K562 (cell line): ENCODE data around the gene VPS26A. TPM values are rescaled to one million over a fixed set of nuclear protein-coding genes. Genes with fewer than 3 reads are reported as not detected.

ENCODE experiments used
- BRD9 ChIP-seq: fragments of 450-650 bp; IDR thresholded peaks from 2 replicates; pipeline ENCODE4 v1.6.1; 2018; ENCODE audit warnings: low read depth; ENCODE audit not compliant: partially characterized antibody
- EP400 ChIP-seq: fragments of 450-650 bp; IDR thresholded peaks from 2 replicates; pipeline ENCODE4 v1.6.1; 2017; ENCODE audit warnings: antibody characterized with exemption, mild to moderate bottlenecking, moderate library complexity
- FOXM1 ChIP-seq, 2 experiments: fragments of 450-650 bp in 1 of 2; sonication (generic) in 1 of 2; formaldehyde crosslinking in 1 of 2; IDR thresholded peaks; 2 replicates each; pipeline versions ENCODE4 v1.6.1 to v1.9.0; 2017 to 2022; ENCODE audit warnings: low read depth in 2 of 2, mild to moderate bottlenecking in 2 of 2, missing genetic modification reagents in 1 of 2, moderate library complexity in 1 of 2
- HDAC2 ChIP-seq: fragments of 450-650 bp; IDR thresholded peaks from 2 replicates; pipeline ENCODE4 v1.6.1; 2016; ENCODE audit warnings: mild to moderate bottlenecking
- HDAC8 ChIP-seq: fragments of 450-650 bp; IDR thresholded peaks from 2 replicates; pipeline ENCODE4 v1.6.1; 2016; ENCODE audit warnings: mild to moderate bottlenecking, missing genetic modification characterization, moderate library complexity, missing compliant biosample characterization
- MEIS2 ChIP-seq: fragments of 450-650 bp; IDR thresholded peaks from 2 replicates; pipeline ENCODE4 v1.6.1; 2014; ENCODE audit warnings: mild to moderate bottlenecking; ENCODE audit not compliant: partially characterized antibody
- POLR2A ChIP-seq: fragments of 450-650 bp; conservative IDR thresholded peaks from 2 replicates; pipeline ENCODE4 v1.6.1; 2016
- POLR2B ChIP-seq: fragments of 450-650 bp; IDR thresholded peaks from 2 replicates; pipeline ENCODE4 v1.6.1; 2018; ENCODE audit warnings: low read depth; ENCODE audit not compliant: partially characterized antibody
- ZZZ3 ChIP-seq: fragments of 450-650 bp; IDR thresholded peaks from 2 replicates; pipeline ENCODE4 v1.6.1; 2016; ENCODE audit warnings: antibody characterized with exemption, mild to moderate bottlenecking, moderate library complexity
- polyA plus RNA-seq, 8 experiments: library from polyadenylated mRNA; depleted of rRNA in 4 of 8; stranded (reverse) in 5 of 8; unstranded in 3 of 8; fragments of >200 nt; fragmentation: Nextera tagmentation in 2 of 8; fragmentation: Illumina TruSeq in 1 of 8; extraction: Ambion mirVana in 2 of 8; extraction: Trizol in 1 of 8; gene quantifications; 2 replicates each; pipeline versions ENCODE4 v1.2.1 to v1.2.3, GENCODE V29; 2011 to 2014; ENCODE audit warnings: inconsistent platforms in 1 of 8, missing spikeins in 1 of 8
- total RNA-seq, 7 experiments: library from RNA; depleted of rRNA in 6 of 7; stranded (reverse); fragments of >200 nt in 6 of 7; fragmentation: Illumina TruSeq in 2 of 7; extraction: Trizol in 2 of 7; gene quantifications; 2 replicates each; pipeline versions ENCODE4 v1.2.1 to v1.2.3, GENCODE V29; 2011 to 2021; ENCODE audit warnings: low replicate concordance in 1 of 7
- TF ChIP-seq, protein P1 (sequence below), 2 experiments: fragments of 450-650 bp; IDR thresholded peaks; 2 replicates each; pipeline ENCODE4 v1.6.1; 2018; ENCODE audit warnings: mild to moderate bottlenecking in 2 of 2, low read depth in 1 of 2; ENCODE audit not compliant: partially characterized antibody in 2 of 2
- TF ChIP-seq, protein P2 (sequence below): fragments of 450-650 bp; IDR thresholded peaks from 2 replicates; pipeline ENCODE4 v1.6.1; 2017; ENCODE audit warnings: antibody characterized with exemption
- TF ChIP-seq, protein P3 (sequence below): fragments of 450-650 bp; conservative IDR thresholded peaks from 2 replicates; pipeline ENCODE4 v1.6.1; 2016; ENCODE audit warnings: missing genetic modification characterization, low read depth, mild to moderate bottlenecking, missing compliant biosample characterization, moderate library complexity
- TF ChIP-seq, protein P4 (sequence below): fragments of 250-450 bp; sonication (Bioruptor Pico); IDR thresholded peaks from 2 replicates; pipeline ENCODE4 v1.5.0; 2022; ENCODE audit warnings: mild to moderate bottlenecking
- TF ChIP-seq, protein P5 (sequence below), 2 experiments: fragments of 450-650 bp; IDR thresholded peaks; 2 replicates each; pipeline ENCODE4 v1.6.1; 2016

VPS26A gene
- total and polyA plus RNA-seq, 9 of the 15 experiments (the other 6 are each of a cell fraction or from before 2014, with no cell fraction given) = 47.1 to 137 (median 69.3) TPM

DNA sequence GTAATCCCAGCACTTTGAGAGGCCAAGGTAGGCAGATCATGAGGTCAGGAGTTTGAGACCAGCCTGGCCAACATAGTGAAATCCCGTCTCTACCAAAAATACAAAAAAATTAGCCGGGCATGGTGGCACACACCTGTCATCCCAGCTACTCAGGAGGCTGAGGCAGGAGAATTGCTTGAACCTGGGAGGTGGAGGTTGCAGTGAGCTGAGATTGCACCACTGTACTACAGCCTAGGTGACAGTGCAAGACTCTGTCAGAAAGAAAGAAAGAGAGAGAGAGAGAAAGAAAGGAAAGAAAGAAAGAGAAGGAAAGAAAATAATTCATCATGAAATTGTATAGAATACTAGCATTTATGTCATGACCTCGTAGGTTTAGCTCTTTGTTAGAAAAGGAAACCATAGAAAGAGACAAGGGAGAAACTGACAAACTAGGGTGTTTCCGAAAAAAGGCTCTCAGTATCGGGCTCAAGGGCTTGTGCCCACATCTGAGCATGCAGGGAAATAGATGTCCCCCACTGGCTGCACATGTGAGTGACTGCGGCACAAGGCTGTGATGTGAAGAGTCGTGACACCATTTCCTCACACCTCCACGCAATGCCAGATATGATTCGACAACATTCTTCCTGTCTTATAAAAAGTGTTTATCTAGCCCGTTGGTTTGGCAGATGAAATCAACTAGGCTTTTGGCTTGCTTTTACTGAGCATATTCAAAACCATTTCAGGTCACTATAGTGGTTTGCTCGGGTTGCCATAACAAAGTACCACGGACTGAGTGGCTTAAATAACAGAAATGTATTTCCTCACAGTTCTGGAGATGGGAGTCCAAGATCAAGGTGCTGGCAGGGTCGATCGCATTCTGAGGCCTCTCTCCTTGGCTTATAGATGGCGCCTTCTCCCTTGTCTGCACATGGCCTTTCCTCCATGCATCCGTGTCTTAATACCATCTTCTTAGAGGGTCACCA lies 34.1 kb upstream of the VPS26A start (continued):
- TF ChIP-seq, protein P1, sequence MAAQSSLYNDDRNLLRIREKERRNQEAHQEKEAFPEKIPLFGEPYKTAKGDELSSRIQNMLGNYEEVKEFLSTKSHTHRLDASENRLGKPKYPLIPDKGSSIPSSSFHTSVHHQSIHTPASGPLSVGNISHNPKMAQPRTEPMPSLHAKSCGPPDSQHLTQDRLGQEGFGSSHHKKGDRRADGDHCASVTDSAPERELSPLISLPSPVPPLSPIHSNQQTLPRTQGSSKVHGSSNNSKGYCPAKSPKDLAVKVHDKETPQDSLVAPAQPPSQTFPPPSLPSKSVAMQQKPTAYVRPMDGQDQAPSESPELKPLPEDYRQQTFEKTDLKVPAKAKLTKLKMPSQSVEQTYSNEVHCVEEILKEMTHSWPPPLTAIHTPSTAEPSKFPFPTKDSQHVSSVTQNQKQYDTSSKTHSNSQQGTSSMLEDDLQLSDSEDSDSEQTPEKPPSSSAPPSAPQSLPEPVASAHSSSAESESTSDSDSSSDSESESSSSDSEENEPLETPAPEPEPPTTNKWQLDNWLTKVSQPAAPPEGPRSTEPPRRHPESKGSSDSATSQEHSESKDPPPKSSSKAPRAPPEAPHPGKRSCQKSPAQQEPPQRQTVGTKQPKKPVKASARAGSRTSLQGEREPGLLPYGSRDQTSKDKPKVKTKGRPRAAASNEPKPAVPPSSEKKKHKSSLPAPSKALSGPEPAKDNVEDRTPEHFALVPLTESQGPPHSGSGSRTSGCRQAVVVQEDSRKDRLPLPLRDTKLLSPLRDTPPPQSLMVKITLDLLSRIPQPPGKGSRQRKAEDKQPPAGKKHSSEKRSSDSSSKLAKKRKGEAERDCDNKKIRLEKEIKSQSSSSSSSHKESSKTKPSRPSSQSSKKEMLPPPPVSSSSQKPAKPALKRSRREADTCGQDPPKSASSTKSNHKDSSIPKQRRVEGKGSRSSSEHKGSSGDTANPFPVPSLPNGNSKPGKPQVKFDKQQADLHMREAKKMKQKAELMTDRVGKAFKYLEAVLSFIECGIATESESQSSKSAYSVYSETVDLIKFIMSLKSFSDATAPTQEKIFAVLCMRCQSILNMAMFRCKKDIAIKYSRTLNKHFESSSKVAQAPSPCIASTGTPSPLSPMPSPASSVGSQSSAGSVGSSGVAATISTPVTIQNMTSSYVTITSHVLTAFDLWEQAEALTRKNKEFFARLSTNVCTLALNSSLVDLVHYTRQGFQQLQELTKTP (IDR thresholded peaks at IDR 0.05; ENCODE audit: low read depth in 1 of 2, partially characterized antibody in 2 of 2) = peak; percentile 14 to 39
- TF ChIP-seq EP400 (peak; percentile 7; the same call in 1 of the 2 replicates), FOXM1 (IDR thresholded peaks at IDR 0.05; ENCODE audit: low read depth) (no peak), FOXM1 (CRISPR knock-in tag; IDR thresholded peaks at IDR 0.05; ENCODE audit: low read depth) (0 out of 2 replicates have a peak, but pooled peaks have one; percentile 33), HDAC2 (peak; percentile 52), MEIS2 (peak; percentile 6), HDAC8 (tag) (0 out of 2 replicates have a peak, but pooled peaks have one; percentile 38), POLR2B (peak; percentile 51), POLR2A (0 out of 2 replicates have a peak, but pooled peaks have one; percentile 28), BRD9 (peak; percentile 60), ZZZ3 (0 out of 2 replicates have a peak, but pooled peaks have one; percentile 32)
- TF ChIP-seq, protein P2, sequence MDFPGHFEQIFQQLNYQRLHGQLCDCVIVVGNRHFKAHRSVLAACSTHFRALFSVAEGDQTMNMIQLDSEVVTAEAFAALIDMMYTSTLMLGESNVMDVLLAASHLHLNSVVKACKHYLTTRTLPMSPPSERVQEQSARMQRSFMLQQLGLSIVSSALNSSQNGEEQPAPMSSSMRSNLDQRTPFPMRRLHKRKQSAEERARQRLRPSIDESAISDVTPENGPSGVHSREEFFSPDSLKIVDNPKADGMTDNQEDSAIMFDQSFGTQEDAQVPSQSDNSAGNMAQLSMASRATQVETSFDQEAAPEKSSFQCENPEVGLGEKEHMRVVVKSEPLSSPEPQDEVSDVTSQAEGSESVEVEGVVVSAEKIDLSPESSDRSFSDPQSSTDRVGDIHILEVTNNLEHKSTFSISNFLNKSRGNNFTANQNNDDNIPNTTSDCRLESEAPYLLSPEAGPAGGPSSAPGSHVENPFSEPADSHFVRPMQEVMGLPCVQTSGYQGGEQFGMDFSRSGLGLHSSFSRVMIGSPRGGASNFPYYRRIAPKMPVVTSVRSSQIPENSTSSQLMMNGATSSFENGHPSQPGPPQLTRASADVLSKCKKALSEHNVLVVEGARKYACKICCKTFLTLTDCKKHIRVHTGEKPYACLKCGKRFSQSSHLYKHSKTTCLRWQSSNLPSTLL = peak; percentile 55
- TF ChIP-seq, protein P3, sequence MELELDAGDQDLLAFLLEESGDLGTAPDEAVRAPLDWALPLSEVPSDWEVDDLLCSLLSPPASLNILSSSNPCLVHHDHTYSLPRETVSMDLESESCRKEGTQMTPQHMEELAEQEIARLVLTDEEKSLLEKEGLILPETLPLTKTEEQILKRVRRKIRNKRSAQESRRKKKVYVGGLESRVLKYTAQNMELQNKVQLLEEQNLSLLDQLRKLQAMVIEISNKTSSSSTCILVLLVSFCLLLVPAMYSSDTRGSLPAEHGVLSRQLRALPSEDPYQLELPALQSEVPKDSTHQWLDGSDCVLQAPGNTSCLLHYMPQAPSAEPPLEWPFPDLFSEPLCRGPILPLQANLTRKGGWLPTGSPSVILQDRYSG (tag) = 0 out of 2 replicates have a peak, but pooled peaks have one; percentile 22
- TF ChIP-seq, protein P4, sequence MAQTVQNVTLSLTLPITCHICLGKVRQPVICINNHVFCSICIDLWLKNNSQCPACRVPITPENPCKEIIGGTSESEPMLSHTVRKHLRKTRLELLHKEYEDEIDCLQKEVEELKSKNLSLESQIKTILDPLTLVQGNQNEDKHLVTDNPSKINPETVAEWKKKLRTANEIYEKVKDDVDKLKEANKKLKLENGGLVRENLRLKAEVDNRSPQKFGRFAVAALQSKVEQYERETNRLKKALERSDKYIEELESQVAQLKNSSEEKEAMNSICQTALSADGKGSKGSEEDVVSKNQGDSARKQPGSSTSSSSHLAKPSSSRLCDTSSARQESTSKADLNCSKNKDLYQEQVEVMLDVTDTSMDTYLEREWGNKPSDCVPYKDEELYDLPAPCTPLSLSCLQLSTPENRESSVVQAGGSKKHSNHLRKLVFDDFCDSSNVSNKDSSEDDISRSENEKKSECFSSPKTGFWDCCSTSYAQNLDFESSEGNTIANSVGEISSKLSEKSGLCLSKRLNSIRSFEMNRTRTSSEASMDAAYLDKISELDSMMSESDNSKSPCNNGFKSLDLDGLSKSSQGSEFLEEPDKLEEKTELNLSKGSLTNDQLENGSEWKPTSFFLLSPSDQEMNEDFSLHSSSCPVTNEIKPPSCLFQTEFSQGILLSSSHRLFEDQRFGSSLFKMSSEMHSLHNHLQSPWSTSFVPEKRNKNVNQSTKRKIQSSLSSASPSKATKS (CRISPR knock-in tag) = 0 out of 2 replicates have a peak, but pooled peaks have one; percentile 10
- TF ChIP-seq, protein P5, sequence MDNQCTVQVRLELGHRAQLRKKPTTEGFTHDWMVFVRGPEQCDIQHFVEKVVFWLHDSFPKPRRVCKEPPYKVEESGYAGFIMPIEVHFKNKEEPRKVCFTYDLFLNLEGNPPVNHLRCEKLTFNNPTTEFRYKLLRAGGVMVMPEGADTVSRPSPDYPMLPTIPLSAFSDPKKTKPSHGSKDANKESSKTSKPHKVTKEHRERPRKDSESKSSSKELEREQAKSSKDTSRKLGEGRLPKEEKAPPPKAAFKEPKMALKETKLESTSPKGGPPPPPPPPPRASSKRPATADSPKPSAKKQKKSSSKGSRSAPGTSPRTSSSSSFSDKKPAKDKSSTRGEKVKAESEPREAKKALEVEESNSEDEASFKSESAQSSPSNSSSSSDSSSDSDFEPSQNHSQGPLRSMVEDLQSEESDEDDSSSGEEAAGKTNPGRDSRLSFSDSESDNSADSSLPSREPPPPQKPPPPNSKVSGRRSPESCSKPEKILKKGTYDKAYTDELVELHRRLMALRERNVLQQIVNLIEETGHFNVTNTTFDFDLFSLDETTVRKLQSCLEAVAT (IDR thresholded peaks at IDR 0.05) = peak in 1 of 2 experiments; percentile 84; a peak in 2 of 4 replicates
